Measurements from ENCODE around the gene KCTD5. TPM values are rescaled to one million over a fixed set of nuclear protein-coding genes. Genes with fewer than 3 reads are reported as not detected.
"Not testable (repeated sequence)": the region's sequence is repeated elsewhere in the genome, so short reads cannot be mapped to it uniquely, and the experiment has no call there.

The KCTD5 gene
- total RNA-seq, 1 experiment from 2014 or later, result 66.5 TPM

GRCh38 chr16:2664574-2664982 lies 17.7 kb upstream of the KCTD5 start:
- ChIA-PET POLR2A (ENCODE audit: unreplicated experiment) (interaction anchor here (0.6 kb wide), 1 partner anchor 254 kb away, joined by 3 read pairs; no protein-coding TSS in a partner anchor), CTCF (no interaction called here)
- Histone ChIP-seq H4K20me1 (ENCODE audit: insufficient read depth) (no peaks in the 10 kb centered on the region; the same call in 1 of the 2 replicates), H3K9me3 (ENCODE audit: insufficient read depth, low read depth) (no peaks in the 10 kb centered on the region), H3K4me1 (replicated peaks; ENCODE audit: insufficient read depth) (no peaks in the 10 kb centered on the region), H3K36me3 (ENCODE audit: low read depth) (0 out of 2 replicates have a peak, but pooled peaks cover 4% of the 10 kb centered on the region), H2AFZ (no peak overlapping the region), H3K9me2 (ENCODE audit: insufficient read depth) (no peaks in the 10 kb centered on the region), H3K27ac (no peak overlapping the region), H3K4me2 (no peak overlapping the region), H3K79me2 (ENCODE audit: low read depth) (no peaks in the 10 kb centered on the region), H3K4me3 (no peak overlapping the region), H3K27me3 (ENCODE audit: insufficient read depth, low read depth) (no peaks in the 10 kb centered on the region), H3F3A (ENCODE audit: insufficient read depth, low read depth) (peaks cover 12% of the 10 kb centered on the region; the same call in 1 of the 2 replicates)
- no peak for TF ChIP-seq EZH2 (IDR thresholded peaks at IDR 0.05; ENCODE audit: low read depth)
- TF ChIP-seq CTCF (conservative IDR thresholded peaks at IDR 0.05), result no peak
- no TSS peak for BruUV-seq (replicated peaks)
- intact Hi-C loops (cut with micrococcal nuclease; ENCODE audit: unreplicated experiment), result no loop called here
- peak in 1 of 2 experiments; percentile 43 for DNase-seq

- H3K4me2 ChIP-seq; intact Hi-C loops (cut with micrococcal nuclease; ENCODE audit: unreplicated experiment); H2AFZ ChIP-seq; H3K9me2 ChIP-seq (ENCODE audit: insufficient read depth); DNase-seq; H4K20me1 ChIP-seq (ENCODE audit: insufficient read depth); H3K79me2 ChIP-seq (ENCODE audit: low read depth); POLR2A ChIA-PET (ENCODE audit: unreplicated experiment); H3K27me3 ChIP-seq (ENCODE audit: insufficient read depth, low read depth); H3K9me3 ChIP-seq (ENCODE audit: insufficient read depth, low read depth); CTCF ChIA-PET; H3K36me3 ChIP-seq (ENCODE audit: low read depth); H3K4me1 ChIP-seq (replicated peaks; ENCODE audit: insufficient read depth); BruUV-seq (replicated peaks); H3K4me3 ChIP-seq; H3K27ac ChIP-seq; H3F3A ChIP-seq (ENCODE audit: insufficient read depth, low read depth): not testable (repeated sequence)
Observed at GRCh38 chr16:2666671-2667070, 15.7 kb upstream of the KCTD5 start.

GRCh38 chr16:2669587-2669986 lies 12.7 kb upstream of the KCTD5 start:
- H3K4me3 ChIP-seq; H2AFZ ChIP-seq; H3K27me3 ChIP-seq (ENCODE audit: insufficient read depth, low read depth); BruUV-seq (replicated peaks); CTCF ChIA-PET; intact Hi-C loops (cut with micrococcal nuclease; ENCODE audit: unreplicated experiment); H3K9me3 ChIP-seq (ENCODE audit: insufficient read depth, low read depth); H3K36me3 ChIP-seq (ENCODE audit: low read depth); DNase-seq; H4K20me1 ChIP-seq (ENCODE audit: insufficient read depth); H3K27ac ChIP-seq; H3K9me2 ChIP-seq (ENCODE audit: insufficient read depth): not testable (repeated sequence)
- Histone ChIP-seq H3K4me2 (peak overlapping the region; percentile 29), H3F3A (ENCODE audit: insufficient read depth, low read depth) (peaks cover 11% of the 10 kb centered on the region), H3K4me1 (replicated peaks; ENCODE audit: insufficient read depth) (peaks cover 18% of the 10 kb centered on the region), H3K79me2 (ENCODE audit: low read depth) (peaks cover 18% of the 10 kb centered on the region)
- POLR2A ChIA-PET (ENCODE audit: unreplicated experiment), result interaction anchor here (0.6 kb wide), 1 partner anchor 185 kb away, joined by 3 read pairs; no protein-coding TSS in a partner anchor

- CTCF ChIA-PET, result not testable (repeated sequence)
Observed at GRCh38 chr16:2670017-2670416, 12.3 kb upstream of the KCTD5 start.

More at GRCh38 chr16:2670017-2670416, 12.3 kb upstream of the KCTD5 start:
- H3K9me2 ChIP-seq (ENCODE audit: insufficient read depth); intact Hi-C loops (cut with micrococcal nuclease; ENCODE audit: unreplicated experiment); H3K27ac ChIP-seq; H3K9me3 ChIP-seq (ENCODE audit: insufficient read depth, low read depth); H3K27me3 ChIP-seq (ENCODE audit: insufficient read depth, low read depth); H3K4me3 ChIP-seq; H2AFZ ChIP-seq; H3K36me3 ChIP-seq (ENCODE audit: low read depth); H4K20me1 ChIP-seq (ENCODE audit: insufficient read depth); BruUV-seq (replicated peaks): not testable (repeated sequence)
- Histone ChIP-seq H3K4me2 (peak overlapping the region; percentile 29), H3K4me1 (replicated peaks; ENCODE audit: insufficient read depth) (peaks cover 19% of the 10 kb centered on the region), H3K79me2 (ENCODE audit: low read depth) (peaks cover 18% of the 10 kb centered on the region), H3F3A (ENCODE audit: insufficient read depth, low read depth) (peaks cover 15% of the 10 kb centered on the region)
- peak; percentile 80 for TF ChIP-seq CTCF (conservative IDR thresholded peaks at IDR 0.05)
- DNase-seq, result peak; percentile 38 to 44
- POLR2A ChIA-PET (ENCODE audit: unreplicated experiment), result interaction anchor here (0.6 kb wide), 1 partner anchor 185 kb away, joined by 3 read pairs; no protein-coding TSS in a partner anchor

Measured in PC-9 (cell line).